B cell (primary cell): ENCODE measurements around the gene ZNF408. TPM values are rescaled to one million over a fixed set of nuclear protein-coding genes. Genes with fewer than 3 reads are reported as not detected.

ENCODE experiments used
- ATAC-seq: fragments of 200-7000 bp; cut with Tn5 transposase; one replicate; pipeline ENCODE4 v1.10.0; 2021; ENCODE audit warnings: low read depth, mild to moderate bottlenecking, moderate number of reproducible peaks, moderate library complexity
- CTCF ChIA-PET: fragments of 350-600 bp; sonication (Branson Sonifier 250); formaldehyde crosslinking; loops from one replicate; lab custom pipeline; 2021; ENCODE audit warnings: antibody characterized with exemption, inconsistent platforms; lab: Charles Lee
- POLR2A ChIA-PET: fragments of 350-600 bp; sonication (Branson Sonifier 250); formaldehyde crosslinking; loops from one replicate; lab custom pipeline; 2021; ENCODE audit warnings: antibody characterized with exemption; lab: Charles Lee
- DNase-seq: peaks from one replicate; pipeline ENCODE4 v3.0.0; 2013
- H2AFZ ChIP-seq: 2 replicates; pipeline ENCODE4 v1.6.1; 2012; ENCODE audit warnings: mild to moderate bottlenecking, low read depth, low read length; ENCODE audit not compliant: insufficient read depth, poor library complexity, severe bottlenecking
- H3K27ac ChIP-seq, 2 donors: 1 replicate in 1 of 2; 2 replicates in 1 of 2; pipeline ENCODE4 v1.5.1; 2012 to 2013; ENCODE audit warnings: low read length in 2 of 2, mild to moderate bottlenecking in 2 of 2, moderate library complexity in 1 of 2
- H3K27me3 ChIP-seq, 4 experiments: fragments of 200-600 bp in 1 of 4; sonication (generic) in 1 of 4; replicated peaks in 1 of 4; 1 replicate in 2 of 4; 2 replicates in 2 of 4; pipeline versions ENCODE4 v1.6.1 to v1.7.0; 2013 to 2016; ENCODE audit warnings: low read length in 3 of 4, mild to moderate bottlenecking in 2 of 4, mixed read lengths in 1 of 4, moderate library complexity in 1 of 4; ENCODE audit not compliant: insufficient read depth in 4 of 4, control insufficient read depth in 3 of 4; ENCODE audit errors: control extremely low read depth in 1 of 4
- H3K36me3 ChIP-seq, 2 experiments: replicated peaks in 1 of 2; 1 replicate in 1 of 2; 2 replicates in 1 of 2; pipeline versions ENCODE4 v1.6.1 to v1.7.1; 2013; ENCODE audit warnings: low read length in 1 of 2; ENCODE audit not compliant: insufficient read depth in 2 of 2, control insufficient read depth in 1 of 2; ENCODE audit errors: control extremely low read depth in 1 of 2, extremely low read depth in 1 of 2
- H3K4me1 ChIP-seq, 2 donors: fragments of 200-600 bp in 1 of 2; sonication (generic) in 1 of 2; 1 replicate in 1 of 2; 2 replicates in 1 of 2; pipeline versions ENCODE4 v1.5.1 to v1.6.1; 2013 to 2017; ENCODE audit warnings: low read length in 2 of 2; ENCODE audit not compliant: control insufficient read depth in 2 of 2, insufficient read depth in 2 of 2
- H3K4me2 ChIP-seq: replicated peaks from 2 replicates; pipeline ENCODE3; 2012; ENCODE audit warnings: mild to moderate bottlenecking, low read depth, low read length; ENCODE audit not compliant: poor library complexity, severe bottlenecking
- H3K4me3 ChIP-seq, 5 experiments: fragments of 200-600 bp in 1 of 5; sonication (generic) in 1 of 5; 1 replicate in 3 of 5; 2 replicates in 2 of 5; pipeline versions ENCODE4 v1.5.1 to v1.7.0; 2011 to 2016; ENCODE audit warnings: low read length in 4 of 5, mild to moderate bottlenecking in 4 of 5, low read depth in 2 of 5, control low read depth in 1 of 5, moderate library complexity in 1 of 5; ENCODE audit not compliant: insufficient read depth in 1 of 5; ENCODE audit errors: control extremely low read depth in 1 of 5, extremely low read depth in 1 of 5
- H3K79me2 ChIP-seq: fragments of 200-600 bp; sonication (generic); one replicate; pipeline ENCODE4 v1.6.0; 2016; ENCODE audit warnings: low read length; ENCODE audit not compliant: control insufficient read depth, insufficient read depth
- H3K9ac ChIP-seq: fragments of 200-600 bp; sonication (generic); 2 replicates; pipeline ENCODE4 v1.6.1; 2017; ENCODE audit warnings: mild to moderate bottlenecking, low read length, moderate library complexity
- H3K9me3 ChIP-seq, 3 donors: one replicate each; pipeline versions ENCODE4 v1.6.1 to v1.7.1; 2013; ENCODE audit warnings: low read length in 2 of 3; ENCODE audit not compliant: control insufficient read depth in 2 of 3, insufficient read depth in 1 of 3; ENCODE audit errors: control extremely low read depth in 1 of 3
- H4K20me1 ChIP-seq: 2 replicates; pipeline ENCODE4 v1.6.0; 2012; ENCODE audit warnings: mild to moderate bottlenecking, low read length; ENCODE audit not compliant: insufficient read depth, control insufficient read depth, poor library complexity, severe bottlenecking
- H3K27ac Mint-ChIP-seq: one replicate; pipeline ENCODE4 v1.8.0; 2021; ENCODE audit warnings: mixed read lengths
- H3K27me3 Mint-ChIP-seq: one replicate; pipeline ENCODE4 v1.8.0; 2021; ENCODE audit warnings: mixed read lengths
- H3K4me1 Mint-ChIP-seq: one replicate; pipeline ENCODE4 v1.8.0; 2021; ENCODE audit warnings: mixed read lengths
- H3K4me3 Mint-ChIP-seq: one replicate; pipeline ENCODE4 v1.8.0; 2021; ENCODE audit warnings: mixed read lengths
- H3K9me3 Mint-ChIP-seq: one replicate; pipeline ENCODE4 v1.8.0; 2022; ENCODE audit warnings: mixed read lengths; ENCODE audit not compliant: insufficient read depth
- EZH2 ChIP-seq: IDR thresholded peaks from 2 replicates; pipeline ENCODE4 v1.6.1; 2012; ENCODE audit warnings: borderline replicate concordance, low read depth, mild to moderate bottlenecking, moderate library complexity, low read length; ENCODE audit not compliant: insufficient read depth, poor library complexity, severe bottlenecking
- WGBS: methylation state at CpG from one replicate; pipeline ENCODE4 v1.1.5; 2013; ENCODE audit warnings: missing lambda C conversion rate; ENCODE audit not compliant: insufficient coverage; 5-methylcytosine and 5-hydroxymethylcytosine counted together
- intact Hi-C: fragments of 100-400 bp; cut with micrococcal nuclease; formaldehyde crosslinking; loops from one replicate; pipeline ENCODE4 v1.10.0; 2022
- polyA plus RNA-seq: library from polyadenylated mRNA; depleted of rRNA; stranded (reverse); fragments of >200 nt; gene quantifications from 2 replicates; pipeline ENCODE4 v1.2.3, GENCODE V29; 2012
- total RNA-seq, 2 donors: library from RNA; stranded (reverse); fragments of 120-200 nt in 1 of 2; gene quantifications; 1 replicate in 1 of 2; 2 replicates in 1 of 2; pipeline versions ENCODE4 v1.2.3 to v1.2.4, GENCODE V29; 2013 to 2022
- TF ChIP-seq, protein P1 (sequence below): fragments of 200-600 bp; IDR thresholded peaks from one replicate; pipeline ENCODE4 v1.8.0; 2022; ENCODE audit warnings: antibody characterized with exemption, mild to moderate bottlenecking

Gene ZNF408
- total and polyA plus RNA-seq, 2 donors (not counting 1 experiment from before 2014, with no cell fraction given), result 8.3 to 22.3 TPM

DNA sequence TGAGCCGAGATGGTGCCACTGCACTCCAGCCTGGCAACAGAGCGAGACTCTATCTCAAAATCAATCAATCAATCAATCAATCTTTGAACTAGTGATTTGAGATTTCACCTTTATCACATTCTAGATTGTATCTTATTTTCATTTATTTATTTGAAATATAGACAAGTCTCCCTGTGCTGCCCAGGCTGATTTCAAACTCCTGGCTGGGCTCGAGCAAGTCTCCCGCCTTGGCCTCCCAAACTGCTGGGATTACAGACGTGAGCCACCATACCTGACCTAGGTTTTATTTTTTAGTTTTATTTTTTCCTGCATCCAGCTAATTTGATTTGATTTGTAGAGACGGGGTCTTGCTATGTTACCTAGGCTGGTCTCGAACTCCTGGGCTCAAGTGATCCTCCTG is 35.3 kb downstream of the ZNF408 start:
- H3K9ac ChIP-seq, result no peak overlapping the region
- no peak for ATAC-seq
- no peaks in the 10 kb centered on the region for H3K27me3 ChIP-seq

DNA sequence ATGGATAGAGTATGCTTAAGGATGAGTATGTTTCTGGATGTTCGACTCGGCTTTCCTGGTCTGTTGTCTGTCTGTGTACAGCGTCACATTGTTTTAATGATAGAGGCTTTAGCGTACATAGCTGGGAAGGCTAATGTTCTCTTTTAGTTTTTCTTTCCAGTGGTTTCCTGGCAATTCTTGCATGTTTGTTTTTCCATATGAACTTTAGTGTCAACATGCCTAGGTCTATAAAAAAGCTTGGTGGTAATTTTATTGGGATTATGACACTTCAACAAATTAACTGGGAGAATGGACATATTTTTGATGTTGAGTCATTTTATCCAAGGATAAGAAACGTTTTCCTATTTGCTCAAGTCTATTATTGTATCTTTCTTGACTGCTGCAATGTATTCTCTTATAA is 35.8 kb downstream of the ZNF408 start:
- Histone ChIP-seq H3K9ac (no peak overlapping the region), H3K36me3 (peaks cover under 1 to 2% of the 10 kb centered on the region in 2 experiments), H3K4me1 (no peaks in the 10 kb centered on the region), H4K20me1 (no peaks in the 10 kb centered on the region), H2AFZ (no peak overlapping the region), H3K27me3 (no peaks in the 10 kb centered on the region), H3K27ac (no peak overlapping the region), H3K9me3 (no peaks in the 10 kb centered on the region), H3K4me2 (no peak overlapping the region), H3K4me3 (no peak overlapping the region), H3K79me2 (no peaks in the 10 kb centered on the region)
- Mint-ChIP-seq H3K4me1 (no peaks in the 10 kb centered on the region), H3K4me3 (no peak overlapping the region), H3K27me3 (no peaks in the 10 kb centered on the region), H3K9me3 (no peaks in the 10 kb centered on the region), H3K27ac (no peak overlapping the region)
- DNase-seq (no peak), ATAC-seq (no peak)
- ChIA-PET POLR2A (no interaction called here), CTCF (no interaction called here)
- intact Hi-C loops, result no loop called here
- TF ChIP-seq, protein P1, sequence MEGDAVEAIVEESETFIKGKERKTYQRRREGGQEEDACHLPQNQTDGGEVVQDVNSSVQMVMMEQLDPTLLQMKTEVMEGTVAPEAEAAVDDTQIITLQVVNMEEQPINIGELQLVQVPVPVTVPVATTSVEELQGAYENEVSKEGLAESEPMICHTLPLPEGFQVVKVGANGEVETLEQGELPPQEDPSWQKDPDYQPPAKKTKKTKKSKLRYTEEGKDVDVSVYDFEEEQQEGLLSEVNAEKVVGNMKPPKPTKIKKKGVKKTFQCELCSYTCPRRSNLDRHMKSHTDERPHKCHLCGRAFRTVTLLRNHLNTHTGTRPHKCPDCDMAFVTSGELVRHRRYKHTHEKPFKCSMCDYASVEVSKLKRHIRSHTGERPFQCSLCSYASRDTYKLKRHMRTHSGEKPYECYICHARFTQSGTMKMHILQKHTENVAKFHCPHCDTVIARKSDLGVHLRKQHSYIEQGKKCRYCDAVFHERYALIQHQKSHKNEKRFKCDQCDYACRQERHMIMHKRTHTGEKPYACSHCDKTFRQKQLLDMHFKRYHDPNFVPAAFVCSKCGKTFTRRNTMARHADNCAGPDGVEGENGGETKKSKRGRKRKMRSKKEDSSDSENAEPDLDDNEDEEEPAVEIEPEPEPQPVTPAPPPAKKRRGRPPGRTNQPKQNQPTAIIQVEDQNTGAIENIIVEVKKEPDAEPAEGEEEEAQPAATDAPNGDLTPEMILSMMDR, result no peak
- no peak for TF ChIP-seq EZH2
- WGBS, result 94% methylated on average over 4 of the region's 5 CpGs

More for the DNA sequence above, 35.3 kb downstream of the ZNF408 start:
- H3K4me1 ChIP-seq, result no peaks in the 10 kb centered on the region
- no peak overlapping the region for H3K4me2 ChIP-seq
- ChIA-PET POLR2A (no interaction called here), CTCF (no interaction called here)
- H3K4me3 Mint-ChIP-seq, result no peak overlapping the region
- intact Hi-C loops, result no loop called here
- H3K79me2 ChIP-seq, result no peaks in the 10 kb centered on the region
- no peaks in the 10 kb centered on the region for H3K9me3 Mint-ChIP-seq
- no peaks in the 10 kb centered on the region for H3K4me1 Mint-ChIP-seq
- TF ChIP-seq EZH2, result no peak
- TF ChIP-seq, protein P1, result no peak
- no peak overlapping the region for H3K27ac Mint-ChIP-seq
- WGBS, result 80% methylated on average over 2 of the region's 7 CpGs
- H2AFZ ChIP-seq, result no peak overlapping the region
- no peaks in the 10 kb centered on the region for H3K27me3 Mint-ChIP-seq
- no peak for DNase-seq
- no peak overlapping the region for H3K27ac ChIP-seq
- no peaks in the 10 kb centered on the region for H4K20me1 ChIP-seq
- peaks cover 0 to under 1% of the 10 kb centered on the region in 2 experiments for H3K36me3 ChIP-seq
- H3K4me3 ChIP-seq, result no peak overlapping the region
- H3K9me3 ChIP-seq, result no peaks in the 10 kb centered on the region
